Spleen (tissue), 13 donors: ENCODE results near the gene CHKA. TPM values are rescaled to one million over a fixed set of nuclear protein-coding genes. Genes with fewer than 3 reads are reported as not detected.

Experiments used
- DNase-seq: peaks from one replicate; pipeline ENCODE4 v3.0.0-alpha.2; 2020
- H3K27ac ChIP-seq, 8 donors: fragments of 200-600 bp; sonication (generic) in 7 of 8; 1 replicate in 4 of 8; 2 replicates in 4 of 8; pipeline versions ENCODE4 v1.5.0 to v1.8.0; 2016 to 2021; ENCODE audit warnings: inconsistent platforms in 4 of 8, mild to moderate bottlenecking in 4 of 8, moderate library complexity in 1 of 8
- H3K27me3 ChIP-seq, 7 donors: fragments of 200-600 bp; sonication (generic) in 6 of 7; replicated peaks in 1 of 7; 1 replicate in 4 of 7; 2 replicates in 3 of 7; pipeline versions ENCODE4 v1.5.0 to v1.8.0; 2016 to 2021; ENCODE audit warnings: inconsistent platforms in 3 of 7, mild to moderate bottlenecking in 1 of 7
- H3K36me3 ChIP-seq, 6 donors: fragments of 200-600 bp; sonication (generic) in 5 of 6; 1 replicate in 4 of 6; 2 replicates in 2 of 6; pipeline versions ENCODE4 v1.5.0 to v1.8.0; 2016 to 2021; ENCODE audit warnings: inconsistent platforms in 2 of 6
- H3K4me1 ChIP-seq, 6 donors: fragments of 200-600 bp; sonication (generic) in 5 of 6; 1 replicate in 3 of 6; 2 replicates in 3 of 6; pipeline versions ENCODE4 v1.5.0 to v1.8.0; 2016 to 2021; ENCODE audit warnings: inconsistent platforms in 3 of 6
- H3K4me3 ChIP-seq, 8 donors: fragments of 200-600 bp; sonication (generic) in 7 of 8; 1 replicate in 4 of 8; 2 replicates in 4 of 8; pipeline versions ENCODE4 v1.5.0 to v1.8.0; 2016 to 2021; ENCODE audit warnings: inconsistent platforms in 4 of 8, mild to moderate bottlenecking in 4 of 8, moderate library complexity in 2 of 8
- H3K9me3 ChIP-seq, 8 donors: fragments of 200-600 bp; sonication (generic) in 7 of 8; 1 replicate in 4 of 8; 2 replicates in 4 of 8; pipeline versions ENCODE4 v1.5.0 to v1.8.0; 2016 to 2021; ENCODE audit warnings: inconsistent platforms in 4 of 8
- POLR2A ChIP-seq, 3 donors: fragments of 450-650 bp; IDR thresholded peaks; one replicate each; pipeline ENCODE4 v1.5.1; 2017; ENCODE audit warnings: antibody characterized with exemption in 3 of 3, mild to moderate bottlenecking in 1 of 3
- POLR2AphosphoS5 ChIP-seq, 3 donors: sonication (generic); formaldehyde crosslinking; IDR thresholded peaks; one replicate each; pipeline ENCODE4 v1.5.1; 2017; ENCODE audit warnings: antibody characterized with exemption in 3 of 3
- WGBS, 5 donors: extraction: QIAGEN DNeasy Blood & Tissue Kit in 3 of 5; methylation state at CpG; one replicate each; pipeline versions ENCODE4 v1.1.5 to v1.1.7; 2013 to 2018; 5-methylcytosine and 5-hydroxymethylcytosine counted together
- intact Hi-C: fragments of 100-400 bp; cut with DNase I; formaldehyde crosslinking; loops from one replicate; pipeline ENCODE4 v1.15.0; 2023; ENCODE audit warnings: low total_unique reads
- long read RNA-seq, 2 donors: transcript quantifications; one replicate each; lab custom pipeline, GENCODE V29; 2026
- polyA plus RNA-seq, 3 donors: library from polyadenylated mRNA; stranded (reverse); fragments of 200-250 nt; gene quantifications; one replicate each; pipeline ENCODE4 v1.2.1, GENCODE V29; 2013
- total RNA-seq, 7 donors: library from RNA; depleted of rRNA in 3 of 7; stranded (reverse); fragments of >200 nt in 3 of 7; fragmentation: NEBNext Ultra II Directional in 4 of 7; extraction: Animal tissue kit (Norgen Biotek cat#: 25700) in 4 of 7; gene quantifications; one replicate each; pipeline versions ENCODE4 v1.1.0 to v1.2.1, GENCODE V29; 2016 to 2021
- TF ChIP-seq, protein P1 (sequence below), 11 experiments: fragments of 200-600 bp in 7 of 11; fragments of 450-650 bp in 4 of 11; sonication (generic) in 4 of 11; IDR thresholded peaks in 8 of 11; conservative IDR thresholded peaks in 3 of 11; 1 replicate in 7 of 11; 2 replicates in 4 of 11; pipeline versions ENCODE4 v1.4.0 to v1.8.0; 2016 to 2021; ENCODE audit warnings: antibody characterized with exemption in 11 of 11, inconsistent platforms in 4 of 11, mild to moderate bottlenecking in 1 of 11
- donor health status: healthy with polysubstance abuse.
- donor health status: DM: no; HTN: no; CAD: no; lungs with moderate emphysema.
- donor health status: DM: no; HTN: no; CAD: no.
- donor health status: Bipolar disorder and iron deficiency.
- donor health status: healthy.
- donor health status: DM: no; HTN: no; CAD: no.
- donor health status: DM: yes; HTN: yes; CAD: no.

The CHKA gene
- total RNA-seq (10 to 100 TPM; 24.8 to 76.1 (median 43.2) TPM), polyA plus RNA-seq (10 to 100 TPM; 19.7 to 26.1 (median 24.7) TPM)
- long read RNA-seq, donor 1, partial matches to known transcripts: 23 of 30 reads
- long read RNA-seq, donor 1, other reads (novel, unspliced or antisense): 5 of 30 reads
- long read RNA-seq, donor 2, partial matches to known transcripts: 0 of 4 reads
- long read RNA-seq, donor 2, other reads (novel, unspliced or antisense): 0 of 4 reads

DNA sequence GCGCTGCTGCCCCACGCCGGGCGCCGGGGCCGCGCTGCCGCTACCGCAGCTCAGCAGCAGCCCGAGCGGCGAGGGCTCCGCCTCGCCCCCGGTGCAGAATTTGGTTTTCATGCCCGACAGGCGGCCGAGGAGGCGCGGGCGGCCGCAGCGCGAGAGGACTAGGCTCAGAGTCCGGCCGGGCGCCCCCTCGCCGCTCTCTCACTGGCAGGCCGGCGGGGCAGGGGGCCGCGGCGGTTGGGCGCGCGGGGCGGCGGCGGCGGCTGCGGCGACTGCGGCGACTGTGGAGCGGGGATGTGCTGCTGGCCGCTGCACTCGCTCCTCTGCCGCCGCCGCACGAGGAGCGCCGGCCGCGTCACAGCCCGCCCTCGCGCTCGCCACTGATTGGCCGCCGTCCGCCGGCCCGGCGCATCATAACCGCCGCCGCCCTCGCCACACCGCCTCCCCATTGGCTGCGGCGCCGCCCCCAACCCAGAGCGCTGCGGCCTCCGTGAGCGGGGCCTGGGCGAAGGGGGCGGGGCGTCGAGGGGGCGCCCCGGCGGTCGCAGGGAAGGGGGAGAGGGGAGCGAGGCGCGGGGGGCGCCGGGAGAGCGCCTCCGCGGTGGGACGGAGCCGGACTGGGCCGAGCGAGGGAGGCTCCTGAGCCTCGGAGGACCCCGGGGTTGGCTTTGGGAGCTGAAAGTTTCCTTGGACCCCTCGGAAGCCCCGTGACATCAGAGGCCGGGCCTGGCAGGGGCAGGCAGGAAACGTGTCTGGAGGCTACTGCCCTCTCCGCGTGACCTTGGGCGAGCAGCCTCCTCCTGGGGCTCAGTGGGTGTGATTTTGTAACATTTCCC, at the start of gene CHKA:
TSS of gene CHKA (minus strand) at position 322 of the 833 bp plus-strand sequence. CDS start at position 111, 211 bp downstream.
- DNase-seq: peak; percentile 96
- Histone ChIP-seq H3K27ac (peak within 1 kb of the TSS; percentile 94 to 98 (median 96)), H3K9me3 (no peaks in the 10 kb centered on the region), H3K4me3 (peak within 1 kb of the TSS; percentile 52 to 89 (median 62)), H3K36me3 (no peaks in the 10 kb centered on the region), H3K4me1 (peaks cover 20 to 57% (median 40%) of the 10 kb centered on the region in 6 donors), H3K27me3 (no peaks in the 10 kb centered on the region)
- TF ChIP-seq, protein P1, sequence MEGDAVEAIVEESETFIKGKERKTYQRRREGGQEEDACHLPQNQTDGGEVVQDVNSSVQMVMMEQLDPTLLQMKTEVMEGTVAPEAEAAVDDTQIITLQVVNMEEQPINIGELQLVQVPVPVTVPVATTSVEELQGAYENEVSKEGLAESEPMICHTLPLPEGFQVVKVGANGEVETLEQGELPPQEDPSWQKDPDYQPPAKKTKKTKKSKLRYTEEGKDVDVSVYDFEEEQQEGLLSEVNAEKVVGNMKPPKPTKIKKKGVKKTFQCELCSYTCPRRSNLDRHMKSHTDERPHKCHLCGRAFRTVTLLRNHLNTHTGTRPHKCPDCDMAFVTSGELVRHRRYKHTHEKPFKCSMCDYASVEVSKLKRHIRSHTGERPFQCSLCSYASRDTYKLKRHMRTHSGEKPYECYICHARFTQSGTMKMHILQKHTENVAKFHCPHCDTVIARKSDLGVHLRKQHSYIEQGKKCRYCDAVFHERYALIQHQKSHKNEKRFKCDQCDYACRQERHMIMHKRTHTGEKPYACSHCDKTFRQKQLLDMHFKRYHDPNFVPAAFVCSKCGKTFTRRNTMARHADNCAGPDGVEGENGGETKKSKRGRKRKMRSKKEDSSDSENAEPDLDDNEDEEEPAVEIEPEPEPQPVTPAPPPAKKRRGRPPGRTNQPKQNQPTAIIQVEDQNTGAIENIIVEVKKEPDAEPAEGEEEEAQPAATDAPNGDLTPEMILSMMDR (IDR thresholded peaks at IDR 0.05 in 8 of 11, conservative IDR thresholded peaks at IDR 0.05 in 3 of 11): peak in 1 of 11 experiments; percentile 22
- TF ChIP-seq POLR2AphosphoS5 (IDR thresholded peaks at IDR 0.05) (peak; percentile 81 to 87 (median 86)), POLR2A (IDR thresholded peaks at IDR 0.05) (peak in 2 of 3 donors; percentile 44 to 72)
- intact Hi-C loops: no loop called here
- 0 to 1% (median 1%) methylated on average over 30 to 107 of the region's 107 CpGs for WGBS, 5 donors

DNA sequence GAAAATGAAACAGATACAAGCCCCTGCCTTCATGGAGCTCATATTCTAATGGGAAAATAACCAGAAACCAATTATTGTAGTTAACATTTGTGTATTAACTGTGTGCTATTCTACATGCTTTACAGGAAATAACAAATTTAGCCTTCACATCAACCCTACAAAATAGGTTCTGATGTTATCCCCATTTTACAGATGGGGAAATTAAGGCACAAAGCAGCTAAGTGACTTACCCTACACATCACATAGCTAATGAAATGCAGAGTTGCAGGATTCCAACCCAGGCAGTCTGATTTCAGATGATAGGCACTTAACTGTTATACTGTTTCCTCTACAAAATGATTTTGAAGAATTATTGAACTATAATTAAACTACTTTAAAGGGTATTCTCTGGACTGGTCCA, 48.3 kb upstream of the CHKA start:
- Histone ChIP-seq H3K36me3 (peaks cover 12 to 100% (median 95%) of the 10 kb centered on the region in 6 donors), H3K27me3 (no peaks in the 10 kb centered on the region), H3K27ac (no peak overlapping the region), H3K9me3 (no peaks in the 10 kb centered on the region), H3K4me1 (no peaks in the 10 kb centered on the region), H3K4me3 (no peak overlapping the region)
- no peak for DNase-seq
- no peak for TF ChIP-seq POLR2AphosphoS5 (IDR thresholded peaks at IDR 0.05)
- TF ChIP-seq, protein P1 (IDR thresholded peaks at IDR 0.05 in 8 of 11, conservative IDR thresholded peaks at IDR 0.05 in 3 of 11): no peak
- no peak for TF ChIP-seq POLR2A (IDR thresholded peaks at IDR 0.05)
- intact Hi-C loops: no loop called here

DNA sequence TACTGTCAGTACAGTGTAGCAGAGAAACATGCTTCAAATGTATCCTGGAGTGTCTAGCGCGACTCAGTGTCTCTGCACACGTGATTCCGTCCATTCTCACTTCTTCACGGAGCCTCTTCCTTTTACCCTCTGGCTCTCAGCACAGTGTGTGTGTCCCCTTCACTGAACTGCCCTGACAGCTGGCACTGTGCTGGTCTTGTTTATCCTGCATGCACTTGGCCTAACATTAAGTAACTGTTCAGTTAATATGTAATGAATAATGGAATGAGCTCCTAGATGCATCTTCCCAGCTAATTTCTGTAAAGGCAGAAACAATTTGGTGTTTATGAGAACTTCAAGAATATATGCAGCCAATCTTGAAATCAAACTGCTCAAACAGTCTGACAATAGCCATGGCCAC, 47.5 kb upstream of the CHKA start:
- no peak for DNase-seq
- H3K4me3 ChIP-seq: no peak overlapping the region
- no peaks in the 10 kb centered on the region for H3K27me3 ChIP-seq
- H3K9me3 ChIP-seq: no peaks in the 10 kb centered on the region
- H3K4me1 ChIP-seq: no peaks in the 10 kb centered on the region
- TF ChIP-seq, protein P1 (IDR thresholded peaks at IDR 0.05 in 8 of 11, conservative IDR thresholded peaks at IDR 0.05 in 3 of 11): no peak
- TF ChIP-seq POLR2A (IDR thresholded peaks at IDR 0.05) (no peak), POLR2AphosphoS5 (IDR thresholded peaks at IDR 0.05) (no peak)
- 96 to 100% (median 98%) methylated on average over 5 of the region's 5 CpGs for WGBS, 5 donors
- intact Hi-C loops: no loop called here
- no peak overlapping the region for H3K27ac ChIP-seq
- H3K36me3 ChIP-seq: peaks cover 9 to 100% (median 92%) of the 10 kb centered on the region in 6 donors

DNA sequence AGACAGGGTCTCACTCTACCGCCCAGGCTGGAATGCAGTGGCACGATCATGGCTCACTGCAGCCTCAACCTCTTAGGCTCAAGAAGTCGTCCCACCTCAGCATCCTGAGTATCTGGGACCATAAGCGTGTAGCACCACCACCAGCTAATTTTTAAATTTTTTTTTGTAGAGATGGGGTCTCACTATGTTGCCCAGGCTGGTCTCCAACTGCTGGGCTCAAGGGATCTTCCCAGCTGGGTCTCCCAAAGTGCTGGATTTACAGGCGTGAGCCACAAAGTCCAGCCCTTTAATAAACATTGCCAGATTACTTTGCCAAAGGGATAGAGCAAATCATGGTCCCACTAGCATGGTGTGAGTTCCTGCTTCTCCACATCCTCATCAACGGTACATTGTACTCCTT, 46.3 kb upstream of the CHKA start:
- WGBS, 5 donors: 93 to 99% (median 97%) methylated on average over 6 of the region's 6 CpGs
- Histone ChIP-seq H3K4me3 (no peak overlapping the region), H3K27me3 (no peaks in the 10 kb centered on the region), H3K27ac (no peak overlapping the region), H3K36me3 (peaks cover 7 to 100% (median 83%) of the 10 kb centered on the region in 6 donors), H3K4me1 (no peaks in the 10 kb centered on the region), H3K9me3 (no peaks in the 10 kb centered on the region)
- intact Hi-C loops: no loop called here
- TF ChIP-seq, protein P1 (IDR thresholded peaks at IDR 0.05 in 8 of 11, conservative IDR thresholded peaks at IDR 0.05 in 3 of 11): no peak
- TF ChIP-seq POLR2AphosphoS5 (IDR thresholded peaks at IDR 0.05) (no peak), POLR2A (IDR thresholded peaks at IDR 0.05) (no peak)
- DNase-seq: no peak
